ENCODE data around the gene ANP32E. TPM values are rescaled to one million over a fixed set of nuclear protein-coding genes. Genes with fewer than 3 reads are reported as not detected.

ANP32E gene
- total and polyA plus RNA-seq, 10 donors, result 24.6 to 44.0 (median 35.1) TPM

DNA sequence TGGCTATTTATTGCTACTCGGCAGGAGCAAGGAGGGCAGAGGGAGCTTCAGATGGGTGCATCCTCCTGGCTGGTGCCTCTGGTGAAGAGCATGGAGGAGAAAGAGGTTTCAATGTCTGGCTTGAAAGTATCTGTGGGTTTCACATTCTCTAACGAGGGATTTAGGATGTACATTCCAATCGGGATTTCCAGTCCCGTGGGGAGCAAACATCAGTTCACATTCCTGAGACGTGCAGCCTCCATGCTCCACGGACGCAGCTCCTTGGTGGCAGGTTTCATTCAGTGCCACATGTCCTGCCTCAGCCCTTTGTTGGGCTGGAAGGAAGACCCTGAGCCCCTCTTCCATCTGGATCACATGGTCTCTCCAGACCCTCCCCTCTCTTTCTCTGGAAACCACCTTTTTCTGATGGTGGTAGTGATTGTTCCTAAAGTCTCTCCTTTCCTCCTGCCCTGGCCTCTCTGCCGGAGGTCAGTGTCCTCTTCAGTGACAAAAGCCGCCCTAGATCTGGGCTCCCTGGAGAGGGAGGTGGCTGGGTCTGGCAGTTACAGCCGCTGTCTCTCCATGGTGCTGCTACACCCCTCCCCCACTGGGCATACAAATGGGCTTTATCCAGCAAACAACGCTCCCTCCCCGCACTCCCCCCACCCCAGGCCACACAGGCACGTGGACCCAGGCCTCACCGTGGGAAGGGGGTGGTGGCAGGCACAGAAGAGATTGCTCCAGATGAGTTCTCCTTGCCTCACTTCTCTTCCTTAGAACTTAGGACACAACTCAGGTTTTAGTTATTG lies 20.8 kb upstream of the ANP32E start:
- H3K27me3 ChIP-seq (replicated peaks in 1 of 7), result peaks cover 0 to 43% (median 11%) of the 10 kb centered on the region in 7 donors
- intact Hi-C loops (cut with DNase I; ENCODE audit: low total_unique reads), result no loop called here
- DNase-seq, result no peak

GRCh38 chr1:150256198-150256553 lies 20.3 kb upstream of the ANP32E start:
- DNase-seq, result no peak
- WGBS, 5 donors, result 0 to 3% (median 0%) methylated on average over 1 of the region's 1 CpG
- no peaks in the 10 kb centered on the region for H3K9me3 ChIP-seq
- H3K27me3 ChIP-seq (replicated peaks in 1 of 7), result peaks cover 0 to 43% (median 11%) of the 10 kb centered on the region in 7 donors
- H3K4me1 ChIP-seq, result peaks cover 6 to 30% (median 21%) of the 10 kb centered on the region in 6 donors
- H3K36me3 ChIP-seq, result no peaks in the 10 kb centered on the region
- H3K4me3 ChIP-seq, result peak overlapping the region in 4 of 8 donors; percentile 21 to 56 (median 30)
- TF ChIP-seq, protein P1, sequence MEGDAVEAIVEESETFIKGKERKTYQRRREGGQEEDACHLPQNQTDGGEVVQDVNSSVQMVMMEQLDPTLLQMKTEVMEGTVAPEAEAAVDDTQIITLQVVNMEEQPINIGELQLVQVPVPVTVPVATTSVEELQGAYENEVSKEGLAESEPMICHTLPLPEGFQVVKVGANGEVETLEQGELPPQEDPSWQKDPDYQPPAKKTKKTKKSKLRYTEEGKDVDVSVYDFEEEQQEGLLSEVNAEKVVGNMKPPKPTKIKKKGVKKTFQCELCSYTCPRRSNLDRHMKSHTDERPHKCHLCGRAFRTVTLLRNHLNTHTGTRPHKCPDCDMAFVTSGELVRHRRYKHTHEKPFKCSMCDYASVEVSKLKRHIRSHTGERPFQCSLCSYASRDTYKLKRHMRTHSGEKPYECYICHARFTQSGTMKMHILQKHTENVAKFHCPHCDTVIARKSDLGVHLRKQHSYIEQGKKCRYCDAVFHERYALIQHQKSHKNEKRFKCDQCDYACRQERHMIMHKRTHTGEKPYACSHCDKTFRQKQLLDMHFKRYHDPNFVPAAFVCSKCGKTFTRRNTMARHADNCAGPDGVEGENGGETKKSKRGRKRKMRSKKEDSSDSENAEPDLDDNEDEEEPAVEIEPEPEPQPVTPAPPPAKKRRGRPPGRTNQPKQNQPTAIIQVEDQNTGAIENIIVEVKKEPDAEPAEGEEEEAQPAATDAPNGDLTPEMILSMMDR (IDR thresholded peaks at IDR 0.05 in 8 of 11, conservative IDR thresholded peaks at IDR 0.05 in 3 of 11), result peak in 1 of 11 experiments; percentile 20
- no peak for TF ChIP-seq POLR2A (IDR thresholded peaks at IDR 0.05)
- TF ChIP-seq POLR2AphosphoS5 (IDR thresholded peaks at IDR 0.05), result no peak
- intact Hi-C loops (cut with DNase I; ENCODE audit: low total_unique reads), result no loop called here
- peak overlapping the region in 5 of 8 donors; percentile 7 to 75 (median 72) for H3K27ac ChIP-seq

More for the DNA sequence above, 20.8 kb upstream of the ANP32E start:
- no peaks in the 10 kb centered on the region for H3K36me3 ChIP-seq
- H3K4me3 ChIP-seq, result peak overlapping the region in 2 of 8 donors; percentile 28 to 56
- no peaks in the 10 kb centered on the region for H3K9me3 ChIP-seq
- peaks cover 6 to 30% (median 21%) of the 10 kb centered on the region in 6 donors for H3K4me1 ChIP-seq
- no peak for TF ChIP-seq POLR2A (IDR thresholded peaks at IDR 0.05)
- TF ChIP-seq, protein P1 (IDR thresholded peaks at IDR 0.05 in 8 of 11, conservative IDR thresholded peaks at IDR 0.05 in 3 of 11), result no peak
- no peak for TF ChIP-seq POLR2AphosphoS5 (IDR thresholded peaks at IDR 0.05)
- H3K27ac ChIP-seq, result peak overlapping the region in 3 of 8 donors; percentile 7 to 75 (median 74)
- WGBS, 5 donors, result 21 to 27% (median 25%) methylated on average over 14 of the region's 14 CpGs

- DNase-seq, result no peak
- no peaks in the 10 kb centered on the region for H3K9me3 ChIP-seq
- no peak overlapping the region for H3K27ac ChIP-seq
- H3K4me3 ChIP-seq, result no peak overlapping the region
- peaks cover 0 to 12% (median 0%) of the 10 kb centered on the region in 7 donors for H3K27me3 ChIP-seq (replicated peaks in 1 of 7)
- WGBS, 5 donors, result 49 to 72% (median 57%) methylated on average over 2 of the region's 2 CpGs
- TF ChIP-seq, protein P1 (IDR thresholded peaks at IDR 0.05 in 8 of 11, conservative IDR thresholded peaks at IDR 0.05 in 3 of 11), result no peak
- TF ChIP-seq POLR2A (IDR thresholded peaks at IDR 0.05), result no peak
- no peak for TF ChIP-seq POLR2AphosphoS5 (IDR thresholded peaks at IDR 0.05)
- H3K36me3 ChIP-seq, result no peaks in the 10 kb centered on the region
- H3K4me1 ChIP-seq, result no peaks in the 10 kb centered on the region
- intact Hi-C loops (cut with DNase I; ENCODE audit: low total_unique reads), result no loop called here
Observed at GRCh38 chr1:150249936-150250335, 14.0 kb upstream of the ANP32E start.

GRCh38 chr1:150243003-150243402 lies 7.1 kb upstream of the ANP32E start:
- peaks cover 0 to 6% (median 0%) of the 10 kb centered on the region in 7 donors for H3K27me3 ChIP-seq (replicated peaks in 1 of 7)
- DNase-seq, result no peak
- no peak overlapping the region for H3K27ac ChIP-seq
- intact Hi-C loops (cut with DNase I; ENCODE audit: low total_unique reads), result no loop called here
- no peaks in the 10 kb centered on the region for H3K36me3 ChIP-seq
- H3K9me3 ChIP-seq, result no peaks in the 10 kb centered on the region
- no peaks in the 10 kb centered on the region for H3K4me1 ChIP-seq
- WGBS, 5 donors, result 93 to 100% (median 97%) methylated on average over 3 of the region's 3 CpGs
- no peak overlapping the region for H3K4me3 ChIP-seq
- no peak for TF ChIP-seq POLR2A (IDR thresholded peaks at IDR 0.05)
- TF ChIP-seq, protein P1 (IDR thresholded peaks at IDR 0.05 in 8 of 11, conservative IDR thresholded peaks at IDR 0.05 in 3 of 11), result no peak
- no peak for TF ChIP-seq POLR2AphosphoS5 (IDR thresholded peaks at IDR 0.05)

Data from spleen (tissue), 11 donors.